Skeletal muscle tissue (tissue), 4 donors: ENCODE results near the gene CNIH3. TPM values are rescaled to one million over a fixed set of nuclear protein-coding genes. Genes with fewer than 3 reads are reported as not detected.

Experiments used
- H3K27ac ChIP-seq: one replicate; pipeline ENCODE4 v1.7.0; 2013; ENCODE audit warnings: mild to moderate bottlenecking, low read depth, low read length, inconsistent platforms
- H3K27me3 ChIP-seq, 3 donors: one replicate each; pipeline ENCODE4 v1.7.0; 2013; ENCODE audit warnings: low read length in 3 of 3; ENCODE audit not compliant: control insufficient read depth in 3 of 3, insufficient read depth in 3 of 3
- H3K36me3 ChIP-seq, 3 donors: one replicate each; pipeline ENCODE4 v1.7.0; 2013; ENCODE audit warnings: low read length in 3 of 3; ENCODE audit not compliant: control insufficient read depth in 3 of 3, insufficient read depth in 3 of 3
- H3K4me1 ChIP-seq, 3 donors: one replicate each; pipeline ENCODE4 v1.7.0; 2013; ENCODE audit warnings: low read length in 3 of 3, mild to moderate bottlenecking in 3 of 3; ENCODE audit not compliant: control insufficient read depth in 3 of 3, insufficient read depth in 3 of 3
- H3K4me3 ChIP-seq, 3 donors: one replicate each; pipeline ENCODE4 v1.7.0; 2013; ENCODE audit warnings: low read length in 3 of 3
- H3K9ac ChIP-seq, 3 donors: one replicate each; pipeline ENCODE4 v1.7.0; 2013; ENCODE audit warnings: low read length in 3 of 3, mild to moderate bottlenecking in 3 of 3, moderate library complexity in 2 of 3, low read depth in 1 of 3
- H3K9me3 ChIP-seq, 3 donors: one replicate each; pipeline ENCODE4 v1.7.0; 2013; ENCODE audit warnings: low read length in 3 of 3; ENCODE audit not compliant: control insufficient read depth in 3 of 3
- total RNA-seq: library from RNA; depleted of rRNA; stranded (reverse); fragments of >200 nt; gene quantifications from one replicate; pipeline ENCODE4 v1.2.3, GENCODE V29; 2014
- donor health status: Osteomylitis.

Gene CNIH3
- total RNA-seq, 1 donor from 2014 or later, result 4.2 TPM

DNA sequence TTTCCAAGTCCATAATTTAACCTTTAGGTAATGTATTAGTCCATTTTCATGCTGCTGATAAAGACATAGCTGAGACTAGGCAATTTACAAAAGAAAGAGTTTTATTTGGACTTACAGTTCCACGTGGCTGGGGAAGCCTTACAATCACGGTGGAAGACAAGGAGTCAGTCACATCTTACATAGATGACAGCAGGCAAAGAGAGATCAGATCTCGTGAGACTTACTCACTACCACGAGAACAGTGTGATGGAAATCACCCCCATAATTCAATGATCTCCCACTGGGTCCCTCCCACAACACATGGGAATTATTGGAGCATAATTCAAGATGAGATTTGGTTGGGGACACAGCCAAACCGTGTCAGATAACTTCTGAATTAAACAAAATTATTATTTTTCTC is 44.0 kb downstream of the CNIH3 start:
- Histone ChIP-seq H3K9ac (no peak overlapping the region), H3K4me1 (no peaks in the 10 kb centered on the region), H3K4me3 (no peak overlapping the region), H3K27me3 (no peaks in the 10 kb centered on the region), H3K27ac (no peak overlapping the region), H3K36me3 (no peaks in the 10 kb centered on the region), H3K9me3 (no peaks in the 10 kb centered on the region)

DNA sequence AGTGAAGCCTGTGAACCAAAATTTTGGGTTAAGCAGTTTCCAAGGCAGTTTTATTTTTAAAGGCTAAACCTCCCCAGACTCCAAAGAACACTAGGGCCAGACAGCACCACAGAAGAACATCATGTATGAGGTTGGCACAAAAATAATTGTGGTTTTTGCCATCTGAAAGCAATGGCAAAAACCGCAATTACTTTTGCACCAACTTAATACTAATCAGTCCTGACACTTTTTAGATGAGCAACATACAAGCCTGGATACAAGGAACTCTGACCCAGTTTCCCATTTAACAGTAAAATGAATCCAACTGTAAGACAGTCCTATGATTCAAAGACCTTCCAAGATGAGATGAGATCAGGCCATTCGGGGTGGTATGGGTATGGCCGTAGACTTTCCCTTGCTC is 46.8 kb downstream of the CNIH3 start:
- Histone ChIP-seq H3K9ac (no peak overlapping the region), H3K9me3 (no peaks in the 10 kb centered on the region), H3K27ac (no peak overlapping the region), H3K4me3 (no peak overlapping the region), H3K4me1 (peaks cover 0 to 5% (median 0%) of the 10 kb centered on the region in 3 donors), H3K36me3 (no peaks in the 10 kb centered on the region), H3K27me3 (no peaks in the 10 kb centered on the region)

DNA sequence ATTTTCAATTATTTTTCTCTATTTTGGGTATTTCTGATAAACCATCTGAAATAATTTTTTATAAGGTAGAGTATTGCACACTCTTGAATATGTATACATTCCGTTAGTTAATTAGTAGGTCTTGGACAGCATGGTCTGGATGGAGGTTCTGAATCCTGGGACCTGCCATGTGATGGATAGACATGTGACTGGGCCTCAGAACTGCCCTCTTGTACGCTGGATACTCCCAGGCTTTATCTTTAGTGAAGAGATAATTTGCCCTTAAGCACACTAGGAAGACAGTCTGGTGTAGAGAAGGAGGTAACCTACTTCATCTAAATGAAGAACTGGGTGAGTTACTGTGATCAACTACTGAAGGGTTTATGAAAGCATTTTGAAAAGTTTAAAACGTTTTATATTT is 48.9 kb downstream of the CNIH3 start:
- H3K36me3 ChIP-seq, result no peaks in the 10 kb centered on the region
- peaks cover 6 to 20% (median 9%) of the 10 kb centered on the region in 3 donors for H3K4me1 ChIP-seq
- no peak overlapping the region for H3K9ac ChIP-seq
- H3K9me3 ChIP-seq, result no peaks in the 10 kb centered on the region
- H3K4me3 ChIP-seq, result no peak overlapping the region
- no peak overlapping the region for H3K27ac ChIP-seq
- H3K27me3 ChIP-seq, result no peaks in the 10 kb centered on the region

DNA sequence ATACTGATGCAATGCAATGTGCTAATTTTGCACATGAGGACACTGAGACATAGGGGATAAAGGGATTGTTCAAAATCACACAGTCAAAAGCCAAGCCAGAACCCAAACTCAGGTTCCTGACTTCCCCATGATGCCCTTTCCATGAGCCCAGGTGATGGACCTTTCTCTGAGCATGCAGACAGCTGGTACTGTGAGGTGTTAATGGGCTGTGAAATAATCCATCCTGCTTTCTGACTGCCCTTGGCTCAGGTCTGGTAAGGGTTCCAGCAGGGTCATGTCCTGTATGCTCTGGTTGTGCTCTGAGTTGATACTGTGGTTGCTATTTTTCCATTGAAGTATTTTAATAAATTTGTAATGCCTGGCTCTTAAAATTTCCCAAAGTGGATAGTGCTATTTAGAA is 50.0 kb downstream of the CNIH3 start:
- Histone ChIP-seq H3K4me1 (peaks cover 6 to 20% (median 9%) of the 10 kb centered on the region in 3 donors), H3K27ac (no peak overlapping the region), H3K36me3 (no peaks in the 10 kb centered on the region), H3K9ac (no peak overlapping the region), H3K4me3 (no peak overlapping the region), H3K9me3 (no peaks in the 10 kb centered on the region), H3K27me3 (no peaks in the 10 kb centered on the region)

DNA sequence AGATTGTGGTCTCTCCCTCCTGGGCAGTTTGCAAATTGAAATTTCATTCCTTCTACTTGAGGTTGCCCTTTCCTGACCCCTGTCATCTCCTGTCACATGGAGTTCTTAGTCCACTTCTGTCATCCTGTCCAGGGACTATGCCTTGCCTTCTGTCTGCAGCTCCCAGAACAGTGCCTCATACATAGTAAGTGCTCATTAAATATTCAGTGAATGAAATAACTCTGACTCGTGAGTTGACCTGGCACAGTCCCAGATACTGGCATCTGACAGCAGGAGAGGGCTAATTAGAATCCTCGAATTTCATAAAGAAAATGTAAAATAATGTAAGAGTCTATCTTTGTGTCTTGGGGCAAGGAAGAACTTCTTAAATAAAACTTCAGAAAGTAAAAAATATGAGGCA is 50.8 kb downstream of the CNIH3 start:
- H3K9ac ChIP-seq, result no peak overlapping the region
- H3K9me3 ChIP-seq, result no peaks in the 10 kb centered on the region
- peaks cover 6 to 20% (median 9%) of the 10 kb centered on the region in 3 donors for H3K4me1 ChIP-seq
- no peaks in the 10 kb centered on the region for H3K36me3 ChIP-seq
- no peak overlapping the region for H3K27ac ChIP-seq
- no peaks in the 10 kb centered on the region for H3K27me3 ChIP-seq
- H3K4me3 ChIP-seq, result no peak overlapping the region

DNA sequence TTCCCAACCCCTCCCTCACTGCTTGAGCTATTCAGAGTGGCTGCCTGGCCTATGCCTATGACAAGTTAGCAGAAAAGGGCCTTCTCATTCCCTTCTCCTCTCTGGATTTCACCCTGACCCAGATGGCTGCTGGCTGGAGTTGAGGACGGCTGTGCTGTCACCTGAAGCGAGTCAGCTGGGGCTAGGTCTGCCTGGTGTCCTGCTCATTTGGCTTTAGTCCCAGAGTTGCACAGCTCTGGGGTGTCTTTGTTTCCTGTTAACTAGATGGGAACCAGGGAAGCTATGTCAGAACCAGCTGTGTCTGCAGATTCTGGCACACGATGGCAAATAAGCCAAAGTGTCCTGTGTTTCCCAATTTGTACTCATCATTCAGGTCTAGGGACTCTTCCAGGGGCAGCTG is 52.9 kb downstream of the CNIH3 start:
- peak overlapping the region; percentile 60 for H3K27ac ChIP-seq
- H3K36me3 ChIP-seq, result no peaks in the 10 kb centered on the region
- peaks cover 12 to 32% (median 16%) of the 10 kb centered on the region in 3 donors for H3K4me1 ChIP-seq
- H3K9ac ChIP-seq, result peak overlapping the region; percentile 32 to 59 (median 58)
- H3K4me3 ChIP-seq, result no peak overlapping the region
- no peaks in the 10 kb centered on the region for H3K27me3 ChIP-seq
- no peaks in the 10 kb centered on the region for H3K9me3 ChIP-seq

DNA sequence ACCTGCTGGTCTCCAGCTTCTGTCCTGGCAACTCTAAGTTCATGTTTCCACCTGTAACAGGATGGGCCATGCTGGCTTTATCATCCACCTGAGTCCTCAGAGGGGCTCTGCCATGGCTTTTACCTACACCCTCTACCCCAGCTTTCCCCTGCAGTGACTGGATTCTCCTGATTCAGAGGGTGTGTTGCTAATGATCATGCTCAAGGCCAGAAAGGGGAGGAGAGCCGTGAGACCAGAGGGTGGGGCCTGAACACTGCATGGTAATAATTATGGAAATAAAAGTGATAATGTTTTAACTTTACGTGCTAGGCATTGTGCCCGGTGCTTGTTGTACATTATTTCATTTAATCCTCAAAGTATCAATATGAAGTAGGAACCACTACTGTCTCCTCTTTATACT is 53.3 kb downstream of the CNIH3 start:
- H3K4me3 ChIP-seq, result no peak overlapping the region
- H3K27ac ChIP-seq, result no peak overlapping the region
- peaks cover 12 to 32% (median 16%) of the 10 kb centered on the region in 3 donors for H3K4me1 ChIP-seq
- H3K36me3 ChIP-seq, result no peaks in the 10 kb centered on the region
- H3K27me3 ChIP-seq, result no peaks in the 10 kb centered on the region
- no peak overlapping the region for H3K9ac ChIP-seq
- H3K9me3 ChIP-seq, result no peaks in the 10 kb centered on the region

DNA sequence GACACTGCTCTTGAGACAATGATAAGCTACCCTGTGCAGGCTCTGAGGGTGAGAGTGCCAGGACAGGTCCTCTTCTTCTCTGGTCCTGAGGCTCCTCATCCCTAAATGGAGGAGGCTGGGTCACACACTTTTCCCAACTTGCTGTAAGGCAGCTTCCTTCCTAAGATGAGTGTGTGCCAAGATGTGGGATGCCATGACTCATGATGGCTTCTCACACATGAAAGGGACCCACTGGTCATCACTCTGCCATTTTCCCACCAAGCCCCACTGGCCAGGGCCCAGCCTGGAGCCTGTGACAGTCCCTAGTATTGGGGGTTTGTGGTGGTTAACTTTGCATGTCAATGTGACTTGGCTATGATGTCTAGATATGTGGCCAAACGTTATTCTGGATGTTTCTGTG is 54.4 kb downstream of the CNIH3 start:
- Histone ChIP-seq H3K9ac (no peak overlapping the region), H3K4me1 (peaks cover 12 to 32% (median 16%) of the 10 kb centered on the region in 3 donors)

DNA sequence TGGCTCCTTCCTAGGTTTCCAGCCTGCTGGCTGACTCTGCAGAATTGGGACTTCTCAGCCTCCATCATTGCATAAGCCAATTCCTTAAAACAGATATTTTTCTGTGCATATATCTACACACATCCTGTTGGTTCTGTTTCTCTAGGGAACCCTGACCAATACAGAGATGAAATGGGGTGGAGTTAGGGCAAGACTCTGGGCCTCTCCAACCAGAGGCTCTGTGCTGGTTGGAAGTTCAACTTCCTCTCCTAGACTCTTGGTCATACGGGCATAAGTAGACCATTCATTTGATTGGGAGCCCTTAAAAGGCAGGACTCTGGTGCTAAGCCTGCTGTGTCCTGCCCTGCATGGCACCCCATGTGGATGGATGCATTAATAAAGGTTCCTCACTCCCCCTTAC is 55.0 kb downstream of the CNIH3 start:
- Histone ChIP-seq H3K9ac (no peak overlapping the region), H3K9me3 (no peaks in the 10 kb centered on the region), H3K27me3 (no peaks in the 10 kb centered on the region), H3K4me1 (peaks cover 12 to 28% (median 16%) of the 10 kb centered on the region in 3 donors), H3K36me3 (no peaks in the 10 kb centered on the region), H3K4me3 (no peak overlapping the region), H3K27ac (no peak overlapping the region)

More for the DNA sequence above, 54.4 kb downstream of the CNIH3 start:
- Histone ChIP-seq H3K4me3 (no peak overlapping the region), H3K27me3 (no peaks in the 10 kb centered on the region), H3K36me3 (no peaks in the 10 kb centered on the region), H3K27ac (no peak overlapping the region), H3K9me3 (no peaks in the 10 kb centered on the region)

DNA sequence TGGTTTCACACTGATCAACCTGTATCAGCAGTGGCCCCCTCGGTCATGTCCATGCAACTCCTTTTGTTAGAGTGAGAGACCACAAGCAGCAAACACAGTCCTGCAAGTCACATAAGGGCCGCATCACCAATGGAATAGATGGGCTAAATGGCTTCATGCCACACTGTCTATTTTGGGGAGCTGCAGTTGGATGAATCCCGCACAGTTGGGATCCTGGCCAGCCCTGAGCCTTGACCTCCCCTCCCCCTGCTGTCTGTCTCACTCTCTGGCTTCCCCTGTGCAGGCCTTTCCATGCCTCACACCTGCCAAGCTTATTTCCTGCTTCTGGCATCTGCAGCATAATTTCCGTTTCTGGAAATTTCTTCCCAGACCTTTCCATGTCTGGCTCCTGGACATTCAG is 57.0 kb downstream of the CNIH3 start:
- H3K9ac ChIP-seq, result no peak overlapping the region
- no peaks in the 10 kb centered on the region for H3K9me3 ChIP-seq
- H3K4me1 ChIP-seq, result peaks cover 12 to 27% (median 16%) of the 10 kb centered on the region in 3 donors
- no peak overlapping the region for H3K27ac ChIP-seq
- H3K4me3 ChIP-seq, result no peak overlapping the region
- no peaks in the 10 kb centered on the region for H3K27me3 ChIP-seq
- H3K36me3 ChIP-seq, result no peaks in the 10 kb centered on the region

DNA sequence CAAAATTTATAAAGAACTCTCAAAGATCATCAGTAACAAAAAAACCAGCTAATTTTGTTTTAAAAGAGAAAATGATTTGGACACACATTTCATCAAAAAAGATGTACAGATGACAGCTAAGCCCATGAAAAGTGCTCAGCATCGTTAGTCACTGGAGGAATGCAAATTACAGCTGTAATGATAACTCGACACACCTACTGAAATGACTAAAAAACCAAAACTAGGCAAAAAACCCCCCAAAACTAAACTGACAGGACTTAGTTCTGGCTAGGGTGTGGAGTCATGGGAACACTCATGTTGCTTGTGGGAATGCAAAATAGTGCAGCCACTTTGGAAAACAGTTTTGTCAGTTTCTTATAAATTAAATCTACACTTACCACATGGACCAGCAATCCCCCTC is 59.5 kb downstream of the CNIH3 start:
- Histone ChIP-seq H3K4me1 (peaks cover 6 to 12% (median 6%) of the 10 kb centered on the region in 3 donors), H3K9ac (no peak overlapping the region)

More for the DNA sequence above, 59.5 kb downstream of the CNIH3 start:
- H3K36me3 ChIP-seq, result no peaks in the 10 kb centered on the region
- H3K4me3 ChIP-seq, result no peak overlapping the region
- H3K27me3 ChIP-seq, result no peaks in the 10 kb centered on the region
- H3K27ac ChIP-seq, result no peak overlapping the region
- H3K9me3 ChIP-seq, result no peaks in the 10 kb centered on the region
